GM19043 (cell line): ENCODE results near the gene CSRP3.

ENCODE experiments used
- ATAC-seq: cut with Tn5 transposase; IDR thresholded peaks from one replicate; pipeline ENCODE4 v1.9.1; 2021; ENCODE audit warnings: low read depth; ENCODE audit not compliant: unreplicated experiment

Gene CSRP3

DNA sequence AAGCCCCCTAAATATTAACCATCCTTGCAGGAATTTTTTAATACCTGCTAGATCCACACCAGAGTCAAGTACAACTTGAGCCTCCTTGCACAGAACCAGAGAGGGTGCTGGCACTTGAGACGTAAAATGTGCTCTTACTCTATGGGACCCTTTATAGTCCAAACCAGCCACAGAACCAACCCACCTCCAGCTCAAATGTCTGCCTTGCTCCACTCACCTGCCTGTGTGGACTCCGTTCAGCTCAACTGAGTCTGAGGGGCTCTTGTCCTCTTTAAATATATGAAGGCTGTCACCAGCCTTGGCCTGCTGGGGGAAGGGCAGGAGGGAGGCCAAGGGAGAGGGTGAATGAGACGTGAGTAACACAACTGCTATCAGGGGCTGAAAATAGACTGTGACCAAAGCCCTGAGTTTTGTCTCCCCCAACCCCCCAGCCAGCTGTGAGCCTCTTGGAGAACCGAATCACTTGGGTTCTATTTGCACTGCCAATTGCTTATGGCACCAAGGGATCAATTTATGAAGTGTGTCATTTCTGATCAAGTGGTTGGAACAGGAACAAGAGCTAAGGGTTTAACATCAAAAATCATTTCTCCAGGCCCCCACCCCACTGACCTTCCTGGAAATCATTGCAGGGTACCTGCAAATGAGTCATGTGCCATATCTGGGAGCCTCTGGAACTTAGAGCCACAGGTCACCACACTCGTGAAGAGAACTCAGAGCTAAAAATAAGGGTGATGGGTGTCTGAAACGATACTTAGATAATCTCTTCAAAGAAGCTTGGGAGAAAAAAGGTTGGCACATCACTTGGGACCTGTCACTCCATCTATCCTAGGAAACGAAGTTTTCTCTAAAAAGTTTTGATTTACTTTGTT is at the start of gene CSRP3:
TSS of gene CSRP3 (minus strand) at position 247 of the 869 bp plus-strand sequence. CDS start 9,535 bp downstream, outside the sequence.
- ATAC-seq: no peak

DNA sequence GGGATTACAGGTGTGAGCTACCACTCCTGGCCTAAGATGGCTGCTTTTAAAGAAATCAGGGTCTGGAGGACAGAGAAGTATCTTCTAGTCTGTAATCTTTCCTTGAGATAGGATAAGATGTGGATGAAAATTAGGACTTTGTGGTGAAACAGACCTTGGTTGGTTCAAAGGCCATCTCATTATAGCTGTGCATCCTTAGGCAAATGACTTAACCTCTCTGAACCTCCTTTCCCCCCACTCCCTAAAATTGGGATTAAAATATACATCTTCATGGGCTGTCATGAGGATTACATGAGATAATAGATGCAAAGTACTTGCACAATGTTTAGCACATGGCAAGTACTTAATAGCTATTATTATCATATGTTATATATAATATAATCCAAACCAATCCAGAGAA is 49.8 kb upstream of the CSRP3 start:
- no peak for ATAC-seq

DNA sequence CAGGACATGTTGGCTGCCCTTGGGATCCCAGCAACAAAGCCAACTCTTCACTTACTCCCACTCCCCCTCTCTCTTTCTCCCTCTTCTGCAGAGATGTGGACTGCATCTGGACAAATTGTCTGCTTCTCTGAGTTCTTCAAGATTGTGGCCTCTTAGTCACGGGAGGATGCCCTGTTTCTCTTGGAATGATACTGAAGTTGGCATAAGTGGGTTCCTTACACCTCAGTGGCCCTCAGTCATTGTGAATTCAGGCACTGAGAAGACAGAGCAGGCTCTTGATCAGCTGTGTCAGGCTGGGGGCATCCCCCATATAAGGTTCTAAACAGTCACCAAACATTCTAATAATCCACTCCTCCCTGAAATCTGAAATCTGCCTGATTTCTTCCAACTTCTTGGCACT is 45.0 kb upstream of the CSRP3 start:
- no peak for ATAC-seq

DNA sequence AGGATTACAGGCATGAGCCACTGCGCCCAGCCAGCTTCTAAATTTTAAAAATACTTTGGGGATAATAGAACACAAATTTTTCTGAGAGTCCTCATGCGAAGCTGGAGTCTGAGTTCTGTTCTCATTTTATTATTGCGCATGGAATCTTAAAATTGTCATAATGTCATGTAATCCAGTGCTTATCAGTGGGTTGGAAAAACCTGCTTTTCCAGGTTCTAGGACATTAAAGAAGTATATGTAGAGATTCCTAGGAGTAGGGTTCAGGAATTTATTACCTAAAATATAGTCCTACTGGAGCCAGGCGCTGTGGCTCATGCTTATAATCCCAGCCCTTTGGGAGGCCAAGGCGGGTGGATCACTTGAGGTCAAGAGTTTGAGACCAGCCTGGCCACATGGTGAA is 43.6 kb upstream of the CSRP3 start:
- ATAC-seq: no peak

DNA sequence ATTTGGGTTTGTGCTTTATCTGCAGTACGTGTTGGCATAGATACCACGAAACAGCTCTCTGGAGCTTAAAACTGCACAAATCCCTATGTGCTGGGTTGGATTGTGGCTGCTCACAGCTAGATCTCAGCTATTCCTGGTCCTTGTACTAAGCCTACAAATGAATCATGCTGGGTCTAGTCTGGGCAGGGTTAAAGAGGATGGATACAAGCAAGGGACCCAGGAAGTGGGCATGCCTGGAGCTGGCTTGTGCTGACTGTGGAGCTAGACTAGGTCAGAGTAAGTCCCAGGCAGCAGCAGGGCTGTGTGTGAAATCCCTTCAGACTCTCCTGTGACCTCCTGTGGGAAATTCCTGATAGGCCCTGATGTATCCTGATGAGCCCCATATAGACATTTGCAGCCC is 42.8 kb upstream of the CSRP3 start:
- no peak for ATAC-seq

DNA sequence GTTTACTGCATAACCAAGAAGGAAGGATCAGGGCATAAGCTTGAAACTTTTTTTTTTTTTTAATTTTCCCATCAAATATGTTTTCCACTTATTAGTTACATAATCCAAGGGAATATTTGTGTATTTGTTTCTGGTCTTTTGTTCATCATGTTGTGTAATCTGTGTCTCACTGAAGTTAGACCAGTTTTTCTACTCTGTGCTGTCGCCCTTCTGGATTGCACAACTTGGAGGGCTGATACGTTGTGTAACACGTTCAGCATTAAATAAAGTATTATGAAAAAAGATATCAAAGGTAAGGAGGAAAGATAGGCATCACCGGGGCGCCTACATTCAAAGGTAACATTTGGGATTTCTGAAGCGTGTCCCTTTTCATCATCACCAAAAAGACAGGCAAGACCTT is 42.3 kb upstream of the CSRP3 start:
- ATAC-seq: no peak

DNA sequence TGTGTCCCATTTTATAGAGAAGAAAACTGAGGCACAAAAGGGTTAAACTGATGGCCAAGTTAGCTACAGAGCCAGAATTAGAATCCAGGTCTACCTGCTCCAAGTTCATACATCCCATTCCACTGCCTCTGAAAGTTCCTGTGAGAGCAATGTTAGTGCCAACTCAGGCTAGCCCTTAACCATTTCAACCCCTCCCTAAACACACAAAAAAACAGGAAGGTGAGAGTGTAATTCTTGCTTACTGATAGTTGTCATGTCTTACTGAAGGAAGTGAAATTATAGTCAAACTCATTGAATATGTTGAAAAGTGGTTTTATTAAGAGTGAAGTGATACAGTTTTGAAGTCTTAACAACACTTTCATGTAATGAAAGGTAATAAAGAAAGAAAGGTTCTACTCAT is 41.8 kb upstream of the CSRP3 start:
- ATAC-seq: no peak

DNA sequence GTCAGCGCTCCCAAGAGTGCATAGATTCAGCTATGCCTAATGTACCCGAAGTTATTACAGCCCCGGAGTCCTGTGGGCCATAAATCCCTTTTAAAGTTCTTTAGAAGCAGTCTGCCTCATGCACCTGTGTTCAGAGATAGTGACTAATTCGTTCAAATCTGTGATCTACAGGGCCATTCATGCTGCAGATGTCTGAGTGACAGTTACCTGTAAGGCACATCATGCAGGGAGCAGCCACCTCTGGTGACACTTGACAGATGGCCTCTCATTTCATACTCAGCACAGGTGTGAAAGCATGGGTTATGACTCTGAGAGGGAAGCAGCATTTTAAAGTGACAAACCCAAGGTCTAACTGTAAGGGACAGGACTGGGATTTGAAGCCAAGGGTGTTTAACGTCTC is 41.4 kb upstream of the CSRP3 start:
- no peak for ATAC-seq

DNA sequence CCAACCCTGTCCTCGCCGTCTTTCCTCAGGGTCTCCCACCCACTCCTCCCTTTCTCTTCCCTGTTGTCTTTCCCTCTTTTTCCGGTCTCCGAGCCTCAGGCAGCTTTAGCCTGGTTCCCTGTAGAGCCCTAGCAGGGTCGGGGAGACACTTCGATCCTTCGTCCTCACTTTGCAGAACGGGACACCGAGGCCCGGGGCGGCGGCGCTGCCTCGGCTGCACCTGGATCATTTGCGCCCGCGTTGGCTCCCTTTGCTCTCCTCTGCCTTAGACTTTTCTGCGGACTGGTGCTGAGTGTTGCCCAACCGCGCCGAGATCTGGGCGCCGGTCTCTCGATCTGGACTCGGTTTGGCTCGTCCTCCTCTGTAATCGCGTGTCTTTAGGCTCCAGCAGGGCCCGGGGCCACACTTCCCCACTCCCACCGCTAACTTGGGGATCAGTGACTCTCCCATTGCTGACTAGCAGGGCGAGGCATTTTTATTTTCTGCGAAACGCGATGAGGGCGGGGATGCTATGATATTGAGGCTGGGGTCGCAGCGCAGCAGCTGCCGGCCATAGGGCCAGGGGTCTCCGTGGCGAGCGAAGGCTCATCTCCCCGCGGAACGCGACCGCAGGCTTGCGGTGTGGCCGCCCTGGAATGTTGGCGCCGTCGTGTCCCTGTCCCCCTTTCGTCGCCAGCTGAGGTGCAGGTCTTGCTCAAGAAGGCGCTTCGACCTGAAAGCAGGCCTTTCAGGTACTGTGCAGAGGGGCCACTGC is 40.6 kb upstream of the CSRP3 start:
- no peak for ATAC-seq

DNA sequence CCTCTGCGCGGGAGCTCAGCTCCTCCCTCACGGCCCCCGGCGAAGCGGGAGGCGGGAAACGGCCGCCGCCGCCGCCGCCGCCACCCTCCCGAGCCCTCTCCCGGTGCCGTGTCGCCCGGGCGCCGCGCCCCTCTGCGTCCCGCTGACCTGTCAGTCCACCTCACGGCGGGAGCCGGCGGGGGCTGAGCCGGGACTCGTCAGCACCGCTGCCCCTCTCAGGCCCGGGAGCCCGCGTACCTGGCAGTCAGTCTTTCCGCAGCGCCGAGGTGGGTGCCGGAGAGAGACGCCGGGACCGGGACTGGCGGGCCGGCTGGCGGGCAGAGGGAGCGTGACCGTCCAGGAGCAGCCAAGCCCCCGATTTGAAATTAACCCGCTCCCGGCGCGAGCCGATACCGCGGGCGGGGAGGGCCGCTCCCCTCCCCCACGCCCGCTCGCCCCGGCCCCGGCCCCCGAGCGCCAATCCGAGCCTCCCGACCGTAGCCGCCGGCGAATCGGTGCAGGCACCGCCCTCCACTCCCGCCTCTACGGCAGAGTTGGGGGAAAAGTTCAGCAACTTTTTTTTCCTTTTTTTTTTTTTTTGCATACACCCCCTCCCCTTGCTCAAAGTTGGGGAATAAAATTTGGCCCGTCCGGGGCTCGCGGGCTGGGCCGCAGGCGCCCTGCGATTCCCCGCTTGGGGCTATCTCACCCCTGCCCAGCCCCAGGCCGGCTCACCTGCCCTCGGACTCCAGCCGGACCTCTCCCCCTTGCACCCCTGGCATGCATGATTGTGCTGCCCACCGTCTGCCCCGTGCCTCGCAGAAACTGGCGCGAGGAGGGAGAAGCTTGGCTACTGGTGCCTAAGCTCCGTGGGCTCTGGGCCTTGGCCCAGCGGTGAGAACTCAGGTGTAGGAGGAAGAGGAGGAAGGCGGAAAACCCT is 39.7 kb upstream of the CSRP3 start:
- peak; percentile 35 for ATAC-seq

DNA sequence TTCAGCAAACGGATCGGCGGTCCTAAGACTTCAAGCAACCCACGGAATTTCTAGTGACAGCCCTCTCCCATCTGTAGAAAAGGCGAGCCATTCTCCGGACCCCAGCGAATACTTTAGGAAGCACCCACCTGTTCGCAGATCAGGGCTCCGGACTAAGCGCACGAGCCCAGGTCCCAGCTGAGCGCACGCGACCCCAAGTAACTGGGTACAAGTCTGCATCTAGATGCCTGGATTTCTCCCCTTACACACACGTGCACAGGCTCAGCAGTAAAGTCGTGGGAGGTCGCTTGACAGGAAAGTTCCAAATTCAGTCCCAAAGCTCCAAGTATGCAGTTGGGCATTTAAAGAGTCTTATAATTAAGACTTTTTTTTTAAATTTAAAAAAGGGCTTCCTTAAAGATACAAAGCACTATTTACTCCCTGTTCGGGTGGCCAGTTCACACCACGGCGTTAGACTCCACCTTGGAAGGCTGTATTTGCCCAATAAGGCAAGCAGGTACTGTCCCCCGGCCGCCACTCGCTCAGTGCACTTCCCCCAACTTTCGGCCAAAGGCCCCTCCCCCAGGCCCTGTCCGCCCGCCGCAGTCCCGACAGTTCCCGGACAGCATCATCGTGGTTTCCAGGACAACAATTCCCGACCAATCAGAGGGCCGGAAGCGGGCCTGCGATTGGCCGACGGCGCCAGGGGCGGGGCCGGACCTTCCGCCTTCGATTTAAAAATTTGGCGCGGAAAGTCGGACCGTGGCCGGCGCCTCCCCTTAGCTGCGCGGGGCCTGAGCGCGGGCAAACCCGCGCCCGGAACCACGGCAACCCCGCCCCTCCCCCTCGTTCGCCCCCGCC is 38.9 kb upstream of the CSRP3 start, which contains the start of gene E2F8:
TSS of gene E2F8 (minus strand) at position 526 of the 840 bp plus-strand sequence. CDS start 824 bp downstream, outside the sequence.
- peak; percentile 83 for ATAC-seq

DNA sequence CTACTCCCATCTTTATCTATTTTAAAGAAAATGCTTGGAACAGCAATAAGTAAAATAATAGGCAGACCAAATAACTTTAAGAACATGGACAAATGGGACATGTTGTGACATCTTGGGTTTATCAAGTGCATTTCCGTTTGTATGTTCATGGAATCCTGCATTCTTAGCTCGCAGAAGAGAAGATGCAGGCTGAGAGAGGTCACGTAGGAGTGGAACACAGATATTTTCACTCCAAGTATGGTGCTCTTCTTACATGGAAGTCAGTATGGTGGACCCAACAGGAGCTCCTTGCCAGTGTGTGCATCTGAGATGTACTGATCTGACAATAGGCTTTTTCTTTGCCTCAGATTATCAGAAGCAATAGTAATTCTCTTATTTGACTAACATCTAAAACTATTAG is 37.3 kb upstream of the CSRP3 start:
- ATAC-seq: no peak

DNA sequence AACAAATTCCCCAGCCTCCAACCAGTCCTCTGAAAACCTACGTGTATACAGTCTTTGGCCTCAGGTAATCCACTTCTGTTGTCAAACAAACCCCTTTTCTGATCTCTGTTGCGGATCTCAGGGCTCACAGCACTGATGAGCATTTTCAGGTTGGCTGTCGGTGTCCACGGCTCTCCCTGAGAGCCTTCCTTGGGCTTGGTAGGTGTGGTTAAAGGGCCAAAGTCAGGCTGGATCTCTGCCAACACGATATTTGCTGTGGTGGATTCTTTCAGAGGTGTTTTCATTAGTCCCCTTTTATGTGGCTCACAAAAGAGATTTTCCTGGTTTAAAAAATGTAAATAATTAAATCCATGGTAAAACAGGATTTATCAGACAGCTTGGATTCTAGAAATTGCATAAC is 36.0 kb upstream of the CSRP3 start:
- no peak for ATAC-seq

DNA sequence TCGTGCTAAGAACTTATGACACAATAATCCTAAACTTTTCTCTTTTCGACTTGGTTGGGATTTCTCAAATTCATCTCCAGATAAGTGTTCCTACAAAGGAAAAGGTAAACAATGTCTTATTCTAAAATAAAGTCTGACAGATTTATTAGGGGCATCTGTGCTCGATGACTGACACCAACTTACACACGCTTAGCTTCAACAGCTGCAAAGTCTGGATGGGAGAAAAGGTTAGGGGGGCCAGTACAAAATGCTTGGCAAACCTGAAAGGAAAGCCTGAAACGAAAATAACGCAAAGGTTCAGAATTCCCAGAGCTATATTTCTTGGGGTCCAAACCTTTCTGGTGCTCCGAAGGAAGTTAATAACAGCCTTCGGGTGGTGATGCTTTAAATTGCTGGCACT is 35.6 kb upstream of the CSRP3 start:
- ATAC-seq: no peak

DNA sequence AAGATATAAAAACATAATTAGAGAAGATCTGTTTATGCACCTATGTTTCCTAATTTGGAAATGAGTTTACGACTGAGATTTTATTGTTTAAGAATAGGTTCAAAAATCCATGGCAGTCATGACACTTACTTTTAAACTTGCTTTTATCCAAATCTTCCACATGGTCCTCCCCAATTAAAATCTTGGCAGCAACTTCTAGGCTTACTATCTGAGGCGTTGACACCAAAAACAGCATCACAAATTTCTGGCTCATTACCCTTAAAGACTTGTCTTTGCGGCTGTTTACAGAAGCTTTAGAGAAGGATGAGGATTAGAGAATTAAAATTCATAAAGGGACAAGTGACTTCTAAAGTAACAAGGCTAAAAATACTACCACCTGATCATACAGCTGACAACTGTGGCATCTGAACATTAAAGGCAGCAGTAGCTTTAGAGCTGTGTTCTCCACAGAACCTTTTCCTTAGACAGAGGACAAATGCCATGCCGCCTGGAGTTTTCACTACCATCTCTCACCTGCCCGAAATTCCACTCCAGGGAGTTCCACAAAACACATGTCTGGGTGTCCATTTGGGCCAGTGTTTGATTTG is 32.5 kb upstream of the CSRP3 start:
- ATAC-seq: no peak

DNA sequence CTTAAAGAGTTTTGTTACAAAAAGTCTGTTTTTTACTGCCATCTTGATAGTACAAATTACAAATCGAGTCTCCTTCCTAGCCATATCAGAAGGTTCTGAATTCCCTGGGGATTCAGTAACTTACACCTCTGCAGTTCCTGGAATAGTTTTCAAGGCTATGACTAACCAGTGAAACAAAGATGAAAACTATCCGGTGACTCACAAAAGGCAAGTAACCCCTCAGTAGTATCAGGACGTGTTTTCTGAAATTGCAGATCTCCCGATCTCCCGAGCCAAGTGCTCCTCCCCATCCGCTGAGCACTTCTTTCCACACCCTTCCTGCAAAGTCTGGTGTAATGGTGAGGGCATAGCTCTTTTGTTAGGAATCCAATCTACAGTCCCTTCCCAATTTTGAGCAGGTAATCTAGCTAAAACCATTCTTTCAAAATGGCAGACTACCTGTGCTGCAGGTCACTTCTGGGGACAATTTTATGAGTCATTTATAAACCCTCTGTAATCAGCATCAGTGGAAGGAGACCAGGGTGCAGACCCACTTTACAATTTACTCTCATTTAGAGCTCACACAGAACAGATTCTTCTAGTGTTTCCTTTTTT is 31.2 kb upstream of the CSRP3 start:
- ATAC-seq: no peak

DNA sequence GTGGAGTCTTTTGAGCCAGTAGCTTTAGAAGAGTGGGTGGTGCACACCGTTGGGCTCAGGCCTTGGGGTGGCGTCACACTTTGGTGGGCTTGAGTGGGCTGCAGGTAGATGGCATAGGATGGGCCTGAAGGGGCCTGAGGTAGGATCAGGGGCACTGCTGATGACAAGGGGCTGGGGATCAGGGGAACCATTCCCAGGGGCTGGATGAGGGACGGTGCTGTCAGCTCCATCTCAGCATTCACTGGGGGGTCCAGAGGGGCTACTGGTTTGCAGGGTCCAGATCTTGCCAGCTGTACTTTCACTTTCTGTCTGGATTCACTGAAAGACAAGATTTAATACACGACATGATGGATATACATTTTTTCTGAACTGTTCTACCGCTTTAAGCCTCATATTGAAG is 27.9 kb upstream of the CSRP3 start:
- ATAC-seq: no peak

DNA sequence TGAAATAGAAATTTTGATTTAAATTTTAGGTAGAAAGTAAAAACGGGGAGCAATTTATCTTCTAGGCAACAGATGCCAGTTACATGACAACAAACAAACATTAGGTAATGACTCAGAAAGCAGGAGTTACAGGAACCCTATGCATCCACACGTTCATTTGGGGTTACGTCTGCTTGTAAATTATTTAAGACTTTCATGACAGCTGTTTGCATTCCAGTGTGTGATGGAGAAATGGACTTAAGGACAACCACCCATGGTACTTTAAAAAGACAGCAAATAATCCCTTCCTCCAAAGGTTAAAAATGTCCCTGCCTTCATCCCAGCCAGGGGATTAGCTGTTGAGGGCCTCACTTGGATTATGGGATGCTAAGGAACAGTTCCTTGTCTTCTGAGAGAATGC is 27.2 kb upstream of the CSRP3 start:
- no peak for ATAC-seq
